Measurements from ENCODE around the gene PDCD1.

Gene PDCD1

DNA sequence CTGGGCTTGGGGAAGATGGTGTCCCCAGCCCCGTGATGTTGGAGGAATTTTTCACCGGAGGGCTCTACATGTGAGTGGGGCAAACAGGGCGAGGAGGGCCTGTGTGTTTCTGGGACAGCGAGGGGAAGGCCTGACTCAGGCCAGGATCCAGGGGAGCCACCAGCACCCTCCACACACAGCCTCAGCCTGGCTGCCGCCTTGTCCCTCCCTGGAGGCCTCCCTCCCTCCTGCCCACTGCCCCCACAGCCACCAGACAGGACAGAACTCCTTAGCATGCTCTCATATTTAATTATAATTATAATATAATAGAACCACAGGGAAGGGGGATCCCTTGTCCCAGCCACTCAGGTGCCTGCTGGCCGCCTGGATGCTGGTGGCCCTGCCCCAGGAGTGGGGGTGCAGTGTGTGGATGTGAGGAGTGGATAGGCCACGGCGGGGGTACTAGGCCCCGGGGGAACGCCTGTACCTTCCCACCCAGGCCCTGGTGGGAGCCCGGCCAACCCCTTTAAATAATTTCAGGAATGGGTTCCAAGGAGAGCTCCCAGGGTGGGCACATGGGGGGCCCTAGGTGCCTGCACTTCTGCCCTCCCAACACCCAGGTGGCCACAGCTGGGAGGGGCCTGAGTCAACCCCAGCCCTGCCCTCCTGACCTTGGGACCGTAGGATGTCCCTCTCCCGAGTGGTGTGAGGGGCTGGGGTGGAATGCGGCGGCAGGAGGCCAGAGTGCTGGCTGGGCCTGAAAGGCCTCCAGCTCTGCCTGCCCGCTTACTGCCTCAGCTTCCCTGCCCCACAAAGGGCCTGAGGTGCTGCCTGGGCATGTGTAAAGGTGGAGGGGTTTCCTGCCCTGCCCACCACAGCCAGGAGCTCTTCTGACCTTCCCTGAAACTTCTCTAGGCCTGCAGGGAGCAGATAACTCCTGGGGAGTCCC, 8.8 kb downstream of the PDCD1 start:
- TF ChIP-seq CTCF (IDR thresholded peaks at IDR 0.05; ENCODE audit: control insufficient read depth, insufficient read depth, low read depth, low read length, missing control alignments) = no peak
- no peak for DNase-seq (ENCODE audit: low read depth)
- no peak overlapping the region for H3K4me3 ChIP-seq (ENCODE audit: control insufficient read depth, low read depth, low read length)

DNA sequence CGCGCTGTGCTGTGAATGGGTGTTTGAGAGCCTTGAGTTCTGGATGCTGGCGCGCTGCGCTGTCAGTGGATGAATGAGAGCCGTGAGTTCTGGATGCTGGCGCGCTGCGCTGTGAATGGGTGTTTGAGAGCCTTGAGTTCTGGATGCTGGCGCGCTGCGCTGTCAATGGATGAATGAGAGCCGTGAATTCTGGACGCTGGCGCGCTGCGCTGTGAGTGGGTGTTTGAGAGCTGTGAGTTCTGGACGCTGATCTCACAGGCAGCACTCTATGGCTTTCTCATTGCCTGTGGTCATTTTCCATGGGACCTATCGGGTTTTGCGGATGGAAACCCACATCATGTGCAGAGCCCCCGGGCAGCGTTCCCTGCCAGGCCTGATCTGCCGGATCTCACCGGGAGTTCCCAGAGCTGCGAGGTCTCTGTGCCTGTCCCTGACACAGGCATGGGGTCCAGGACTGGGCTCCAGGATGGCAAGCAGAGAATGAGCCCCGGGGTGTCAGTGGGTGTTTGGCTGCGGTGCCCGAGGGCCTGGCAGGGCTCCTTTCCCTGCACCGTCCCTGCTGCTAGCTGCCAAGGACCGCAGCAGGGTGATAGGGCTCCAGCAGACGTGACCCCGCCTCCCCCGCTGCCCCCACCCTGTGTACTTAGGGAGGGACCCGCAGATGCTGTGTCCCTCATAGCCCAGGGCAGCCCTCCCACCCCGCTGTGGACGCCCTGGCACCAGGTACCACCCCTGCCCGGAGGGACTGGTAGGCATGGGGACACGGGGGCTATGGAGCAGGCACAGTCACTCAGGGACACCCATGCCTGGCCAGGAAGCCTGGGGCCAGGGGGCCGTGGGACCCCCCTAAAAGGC, 9.7 kb downstream of the PDCD1 start:
- TF ChIP-seq CTCF (IDR thresholded peaks at IDR 0.05; ENCODE audit: control insufficient read depth, insufficient read depth, low read depth, low read length, missing control alignments) = no peak
- H3K4me3 ChIP-seq (ENCODE audit: control insufficient read depth, low read depth, low read length) = no peak overlapping the region
- no peak for DNase-seq (ENCODE audit: low read depth)

DNA sequence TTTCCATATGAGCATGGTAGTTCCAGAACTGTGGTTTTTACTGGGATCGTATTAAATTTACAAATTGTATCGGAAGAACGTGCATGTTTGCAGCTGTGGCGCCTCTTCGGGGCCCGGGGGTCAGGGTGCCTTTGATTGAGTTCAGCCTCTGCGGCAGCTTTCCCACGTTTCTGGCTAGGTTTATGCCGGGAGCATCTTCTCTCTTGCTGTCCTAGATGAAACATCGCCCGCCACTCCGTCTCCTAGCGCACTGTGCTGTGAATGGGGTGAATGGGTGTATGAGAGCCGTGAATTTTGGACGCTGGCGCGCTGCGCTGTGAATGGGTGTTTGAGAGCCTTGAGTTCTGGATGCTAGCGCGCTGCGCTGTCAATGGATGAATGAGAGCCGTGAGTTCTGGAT, 12.3 kb downstream of the PDCD1 start:
- no peak overlapping the region for H3K4me3 ChIP-seq (ENCODE audit: control insufficient read depth, low read depth, low read length)
- DNase-seq (ENCODE audit: low read depth) = no peak
- TF ChIP-seq CTCF (IDR thresholded peaks at IDR 0.05; ENCODE audit: control insufficient read depth, insufficient read depth, low read depth, low read length, missing control alignments) = no peak

DNA sequence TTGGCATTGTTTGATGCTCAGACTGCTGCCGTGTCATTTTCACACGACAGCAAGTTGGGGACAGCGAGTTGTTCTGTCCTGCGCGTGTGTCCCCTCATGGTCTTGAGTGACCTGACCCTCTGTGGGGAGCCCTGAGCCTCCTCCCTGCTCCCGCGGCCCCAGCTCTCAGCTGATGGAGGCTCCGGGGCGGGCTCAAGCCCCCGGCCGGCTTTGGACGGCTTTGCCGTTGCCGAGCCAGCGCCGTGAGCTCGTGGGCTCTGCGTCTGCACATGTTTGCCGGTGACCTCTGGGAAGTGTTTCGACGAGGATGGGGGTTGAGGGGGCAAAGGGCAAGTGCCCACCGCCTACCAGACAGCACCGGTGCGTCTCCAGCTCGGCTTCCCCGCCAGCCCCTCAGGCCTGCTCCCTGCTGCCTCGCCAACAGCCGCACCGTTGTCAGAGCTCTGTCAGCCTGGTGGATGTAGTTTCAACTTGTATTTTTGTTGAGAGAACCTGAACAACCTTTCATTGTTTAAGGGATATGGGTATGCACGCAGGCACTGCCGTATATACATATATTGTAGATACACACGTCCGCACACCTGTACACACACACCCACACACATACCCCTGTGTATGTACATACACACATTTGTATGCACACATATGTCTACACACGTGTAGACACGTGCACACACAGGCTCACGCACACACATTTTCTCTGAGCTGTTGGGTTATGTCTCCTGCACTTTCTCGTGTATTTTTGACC, 13.7 kb downstream of the PDCD1 start:
- TF ChIP-seq CTCF (IDR thresholded peaks at IDR 0.05; ENCODE audit: control insufficient read depth, insufficient read depth, low read depth, low read length, missing control alignments) = no peak
- no peak for DNase-seq (ENCODE audit: low read depth)
- H3K4me3 ChIP-seq (ENCODE audit: control insufficient read depth, low read depth, low read length) = no peak overlapping the region

DNA sequence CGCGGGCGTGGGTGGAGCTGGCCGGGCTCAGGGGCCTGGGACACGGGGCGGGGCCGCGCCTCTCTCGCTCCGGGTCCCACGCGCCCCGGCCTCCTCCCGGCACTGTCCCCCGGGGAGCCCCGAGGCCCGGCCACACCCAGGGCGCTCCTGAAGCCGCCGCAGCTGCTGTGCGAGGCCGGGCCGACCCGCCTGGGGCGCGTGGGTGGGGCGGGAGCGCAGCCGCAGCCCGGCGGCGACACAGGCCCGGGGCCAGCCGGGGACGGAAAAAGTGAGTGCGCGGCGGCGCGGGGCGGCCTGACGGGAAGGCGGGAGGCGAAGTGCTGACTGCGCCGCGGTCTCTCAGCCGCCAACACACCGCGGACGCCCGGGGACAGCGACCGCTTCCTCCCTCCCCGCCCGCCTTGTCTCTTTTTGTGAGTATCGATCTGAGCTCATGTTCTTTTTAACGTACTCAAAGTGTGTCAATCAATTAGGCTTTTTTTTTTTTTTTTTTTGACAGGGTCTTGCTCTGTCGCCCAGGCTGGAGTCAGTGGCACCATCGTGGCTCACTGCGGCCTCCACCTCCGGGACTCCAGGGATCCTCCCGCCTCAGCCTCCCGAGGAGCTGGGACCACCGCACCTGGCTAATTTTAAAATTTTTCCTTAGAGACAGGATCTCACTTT, 14.5 kb downstream of the PDCD1 start:
- TF ChIP-seq CTCF (IDR thresholded peaks at IDR 0.05; ENCODE audit: control insufficient read depth, insufficient read depth, low read depth, low read length, missing control alignments) = no peak
- peak overlapping the region; percentile 26 for H3K4me3 ChIP-seq (ENCODE audit: control insufficient read depth, low read depth, low read length)
- DNase-seq (ENCODE audit: low read depth) = no peak

Measured in AG09309 (cell line).